AG09309 (cell line): ENCODE results near the gene TGM3.

Source experiments
- DNase-seq: peaks from one replicate; pipeline ENCODE4 v3.0.0-alpha.2; 2010; ENCODE audit warnings: low read depth
- H3K4me3 ChIP-seq: 2 replicates; pipeline ENCODE4 v1.5.1; 2011; ENCODE audit warnings: mild to moderate bottlenecking, low read depth, low read length, moderate library complexity; ENCODE audit not compliant: control insufficient read depth
- CTCF ChIP-seq: IDR thresholded peaks from 2 replicates; pipeline ENCODE4 v1.5.1; 2011; ENCODE audit warnings: mild to moderate bottlenecking, low read depth, low read length, inconsistent platforms; ENCODE audit not compliant: insufficient read depth, control insufficient read depth; ENCODE audit errors: missing control alignments

The TGM3 gene

GRCh38 chr20:2273634-2274302, 22.0 kb upstream of the TGM3 start:
- H3K4me3 ChIP-seq, result no peak overlapping the region
- no peak for DNase-seq
- TF ChIP-seq CTCF, result no peak

- TF ChIP-seq CTCF, result no peak
- no peak overlapping the region for H3K4me3 ChIP-seq
- no peak for DNase-seq
Measured at GRCh38 chr20:2276015-2276414, 19.8 kb upstream of the TGM3 start.

GRCh38 chr20:2279253-2279779, 16.5 kb upstream of the TGM3 start:
- no peak for TF ChIP-seq CTCF
- H3K4me3 ChIP-seq, result no peak overlapping the region
- no peak for DNase-seq

- DNase-seq, result no peak
- no peak overlapping the region for H3K4me3 ChIP-seq
- TF ChIP-seq CTCF, result no peak
Measured at GRCh38 chr20:2280082-2280481, 15.7 kb upstream of the TGM3 start.

- DNase-seq, result no peak
- no peak overlapping the region for H3K4me3 ChIP-seq
- TF ChIP-seq CTCF, result no peak
Measured at GRCh38 chr20:2281563-2281962, 14.2 kb upstream of the TGM3 start.

- DNase-seq, result no peak
- no peak for TF ChIP-seq CTCF
- H3K4me3 ChIP-seq, result no peak overlapping the region
Measured at GRCh38 chr20:2282181-2282580, 13.6 kb upstream of the TGM3 start.

GRCh38 chr20:2283706-2284423, 11.9 kb upstream of the TGM3 start:
- no peak for DNase-seq
- TF ChIP-seq CTCF, result no peak
- H3K4me3 ChIP-seq, result no peak overlapping the region
